Tibial nerve (tissue), 4 donors: ENCODE measurements around the gene LLPH. TPM values are rescaled to one million over a fixed set of nuclear protein-coding genes. Genes with fewer than 3 reads are reported as not detected.

ENCODE experiments used
- DNase-seq, 2 donors: peaks; one replicate each; pipeline ENCODE4 v3.0.0-alpha.2; 2019; ENCODE audit warnings: low spot score in 2 of 2
- H3K27ac ChIP-seq, 4 donors: fragments of 200-600 bp; sonication (generic) in 3 of 4; one replicate each; pipeline ENCODE4 v1.5.1; 2017 to 2019; ENCODE audit warnings: mild to moderate bottlenecking in 1 of 4
- H3K27me3 ChIP-seq, 2 donors: fragments of 200-600 bp; sonication (generic) in 1 of 2; one replicate each; pipeline versions ENCODE4 v1.5.1 to v1.6.0; 2017 to 2019
- H3K36me3 ChIP-seq, 3 donors: fragments of 200-600 bp; sonication (generic); one replicate each; pipeline ENCODE4 v1.5.1; 2018 to 2019
- H3K4me1 ChIP-seq, 4 donors: fragments of 200-600 bp; sonication (generic) in 3 of 4; one replicate each; pipeline ENCODE4 v1.5.1; 2017 to 2019
- H3K4me3 ChIP-seq, 4 donors: fragments of 200-600 bp; sonication (generic) in 3 of 4; one replicate each; pipeline ENCODE4 v1.5.1; 2017 to 2019; ENCODE audit warnings: mild to moderate bottlenecking in 1 of 4, moderate library complexity in 1 of 4
- H3K9me3 ChIP-seq, 4 donors: fragments of 200-600 bp; sonication (generic) in 3 of 4; one replicate each; pipeline ENCODE4 v1.5.1; 2017 to 2019
- EP300 ChIP-seq, 2 donors: sonication (generic); formaldehyde crosslinking; IDR thresholded peaks; one replicate each; pipeline ENCODE4 v1.6.1; 2017; ENCODE audit warnings: antibody characterized with exemption in 2 of 2, mild to moderate bottlenecking in 1 of 2
- POLR2A ChIP-seq, 2 donors: fragments of 450-650 bp; IDR thresholded peaks; one replicate each; pipeline ENCODE4 v1.6.1; 2017; ENCODE audit warnings: antibody characterized with exemption in 2 of 2, mild to moderate bottlenecking in 2 of 2, moderate library complexity in 2 of 2
- WGBS, 2 donors: methylation state at CpG; one replicate each; pipeline ENCODE4 v1.1.5; 2018; 5-methylcytosine and 5-hydroxymethylcytosine counted together
- total RNA-seq, 4 donors: library from RNA; depleted of rRNA; stranded (reverse); fragments of >200 nt; gene quantifications; one replicate each; pipeline ENCODE4 v1.1.0, GENCODE V29; 2016
- TF ChIP-seq, protein P1 (sequence below), 5 experiments: fragments of 200-600 bp in 3 of 5; fragments of 450-650 bp in 2 of 5; sonication (generic) in 3 of 5; IDR thresholded peaks; one replicate each; pipeline ENCODE4 v1.5.1; 2016 to 2019; ENCODE audit warnings: antibody characterized with exemption in 5 of 5, mild to moderate bottlenecking in 3 of 5, moderate library complexity in 2 of 5

The LLPH gene
- total RNA-seq, 4 donors from 2014 or later = 4.1 to 4.8 (median 4.4) TPM

DNA sequence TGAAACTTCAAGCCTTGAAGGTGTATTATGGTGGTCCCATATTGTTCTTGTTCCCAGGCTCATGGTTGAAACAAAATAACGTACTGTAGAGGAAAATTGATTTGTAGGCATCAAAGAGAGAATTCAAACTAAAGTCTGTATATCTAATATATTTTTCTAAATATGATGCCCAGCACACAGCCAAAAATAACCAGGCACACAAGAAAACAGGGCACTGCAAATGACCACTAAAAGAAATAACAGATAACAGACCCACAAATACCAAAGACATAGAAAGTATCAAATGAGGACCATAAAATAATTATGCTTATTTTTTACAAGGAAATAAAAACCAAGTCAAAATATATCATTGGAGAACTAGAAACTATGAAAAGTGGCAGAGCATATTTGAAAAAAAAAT is 46.8 kb downstream of the LLPH start:
- 83 to 97% methylated on average over 1 of the region's 1 CpG for WGBS, 2 donors
- no peak for DNase-seq
- no peaks in the 10 kb centered on the region for H3K36me3 ChIP-seq
- H3K9me3 ChIP-seq = peaks cover 0 to 5% (median 2%) of the 10 kb centered on the region in 4 donors
- TF ChIP-seq POLR2A (IDR thresholded peaks at IDR 0.05) = no peak
- H3K27ac ChIP-seq = no peak overlapping the region
- H3K4me3 ChIP-seq = no peak overlapping the region
- H3K4me1 ChIP-seq = no peaks in the 10 kb centered on the region
- H3K27me3 ChIP-seq = no peaks in the 10 kb centered on the region

DNA sequence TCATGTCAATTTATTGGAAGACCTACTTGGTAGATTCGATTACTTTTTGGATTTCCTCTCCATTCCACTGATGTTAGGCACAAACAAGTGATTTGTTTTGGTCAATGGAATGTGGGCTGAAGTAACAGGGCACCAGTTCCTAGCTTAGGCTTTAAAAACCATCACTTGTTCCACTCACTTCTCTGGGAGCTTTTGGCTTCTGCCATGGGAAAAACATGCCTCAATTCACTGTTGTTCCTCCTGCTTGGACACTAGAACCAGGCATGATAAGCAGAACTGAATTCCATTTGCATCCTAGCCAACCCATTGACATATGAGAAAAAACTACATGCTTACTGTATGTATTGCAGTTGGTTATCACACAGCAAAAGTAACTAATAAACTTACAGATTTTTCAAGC is 47.8 kb downstream of the LLPH start:
- H3K27ac ChIP-seq = no peak overlapping the region
- H3K4me3 ChIP-seq = no peak overlapping the region
- TF ChIP-seq EP300 (IDR thresholded peaks at IDR 0.05) = no peak
- TF ChIP-seq, protein P1, sequence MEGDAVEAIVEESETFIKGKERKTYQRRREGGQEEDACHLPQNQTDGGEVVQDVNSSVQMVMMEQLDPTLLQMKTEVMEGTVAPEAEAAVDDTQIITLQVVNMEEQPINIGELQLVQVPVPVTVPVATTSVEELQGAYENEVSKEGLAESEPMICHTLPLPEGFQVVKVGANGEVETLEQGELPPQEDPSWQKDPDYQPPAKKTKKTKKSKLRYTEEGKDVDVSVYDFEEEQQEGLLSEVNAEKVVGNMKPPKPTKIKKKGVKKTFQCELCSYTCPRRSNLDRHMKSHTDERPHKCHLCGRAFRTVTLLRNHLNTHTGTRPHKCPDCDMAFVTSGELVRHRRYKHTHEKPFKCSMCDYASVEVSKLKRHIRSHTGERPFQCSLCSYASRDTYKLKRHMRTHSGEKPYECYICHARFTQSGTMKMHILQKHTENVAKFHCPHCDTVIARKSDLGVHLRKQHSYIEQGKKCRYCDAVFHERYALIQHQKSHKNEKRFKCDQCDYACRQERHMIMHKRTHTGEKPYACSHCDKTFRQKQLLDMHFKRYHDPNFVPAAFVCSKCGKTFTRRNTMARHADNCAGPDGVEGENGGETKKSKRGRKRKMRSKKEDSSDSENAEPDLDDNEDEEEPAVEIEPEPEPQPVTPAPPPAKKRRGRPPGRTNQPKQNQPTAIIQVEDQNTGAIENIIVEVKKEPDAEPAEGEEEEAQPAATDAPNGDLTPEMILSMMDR (IDR thresholded peaks at IDR 0.05) = no peak
- TF ChIP-seq POLR2A (IDR thresholded peaks at IDR 0.05) = no peak
- no peaks in the 10 kb centered on the region for H3K4me1 ChIP-seq
- WGBS, 2 donors = 90 to 95% methylated on average over 1 of the region's 1 CpG
- no peaks in the 10 kb centered on the region for H3K27me3 ChIP-seq
- H3K36me3 ChIP-seq = no peaks in the 10 kb centered on the region
- H3K9me3 ChIP-seq = peaks cover 0 to 5% (median 2%) of the 10 kb centered on the region in 4 donors
- DNase-seq = no peak

DNA sequence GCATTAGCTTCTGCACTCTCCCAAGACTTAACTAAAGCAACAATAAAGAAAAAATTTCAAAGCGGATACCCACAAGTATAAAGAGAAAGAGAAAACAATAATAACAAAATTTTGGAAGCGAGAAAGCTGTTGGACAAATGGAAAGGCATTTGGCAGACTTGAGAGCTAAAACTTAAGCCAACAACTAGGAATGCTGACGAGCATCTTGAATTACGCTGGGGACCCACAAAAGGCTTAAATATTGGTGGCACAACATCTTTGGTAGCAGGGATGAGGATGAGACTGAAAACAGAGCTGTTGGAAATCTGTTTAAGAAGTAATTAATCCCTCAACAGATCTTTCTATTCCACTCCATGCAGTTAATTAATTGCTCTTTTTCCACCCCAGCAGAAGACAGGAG is 49.8 kb downstream of the LLPH start:
- peaks cover 0 to 5% (median 2%) of the 10 kb centered on the region in 4 donors for H3K9me3 ChIP-seq
- no peaks in the 10 kb centered on the region for H3K4me1 ChIP-seq
- no peaks in the 10 kb centered on the region for H3K36me3 ChIP-seq
- no peak overlapping the region for H3K27ac ChIP-seq
- 75 to 83% methylated on average over 4 of the region's 4 CpGs for WGBS, 2 donors
- DNase-seq = no peak
- TF ChIP-seq, protein P1 (IDR thresholded peaks at IDR 0.05) = no peak
- TF ChIP-seq EP300 (IDR thresholded peaks at IDR 0.05) = no peak
- no peak for TF ChIP-seq POLR2A (IDR thresholded peaks at IDR 0.05)
- H3K27me3 ChIP-seq = no peaks in the 10 kb centered on the region
- no peak overlapping the region for H3K4me3 ChIP-seq

DNA sequence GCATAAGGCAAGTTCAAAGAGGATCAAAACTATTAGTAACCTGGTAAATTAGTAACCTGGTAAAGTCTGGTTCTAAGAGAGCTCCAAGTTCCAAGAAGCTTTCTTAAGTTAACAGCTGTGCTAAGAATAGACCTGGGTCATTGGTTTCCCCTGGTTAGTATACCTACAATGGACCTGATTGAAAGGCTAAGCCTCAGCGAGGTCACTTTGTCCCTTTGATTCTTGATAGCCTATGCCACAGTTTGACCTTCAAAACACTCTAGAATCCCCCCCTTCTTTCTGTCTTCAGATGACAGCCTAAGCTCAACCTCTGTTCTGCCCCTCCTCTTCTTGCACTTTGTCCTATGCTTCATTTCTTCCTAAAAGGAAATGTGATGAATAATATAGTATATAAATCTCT is 53.0 kb downstream of the LLPH start:
- no peaks in the 10 kb centered on the region for H3K9me3 ChIP-seq
- H3K27me3 ChIP-seq = no peaks in the 10 kb centered on the region
- H3K4me3 ChIP-seq = no peak overlapping the region
- WGBS, 2 donors = 93 to 100% methylated on average over 1 of the region's 1 CpG
- TF ChIP-seq, protein P1 (IDR thresholded peaks at IDR 0.05) = no peak
- TF ChIP-seq EP300 (IDR thresholded peaks at IDR 0.05) (no peak), POLR2A (IDR thresholded peaks at IDR 0.05) (no peak)
- no peaks in the 10 kb centered on the region for H3K36me3 ChIP-seq
- DNase-seq = no peak
- H3K4me1 ChIP-seq = no peaks in the 10 kb centered on the region
- H3K27ac ChIP-seq = no peak overlapping the region

DNA sequence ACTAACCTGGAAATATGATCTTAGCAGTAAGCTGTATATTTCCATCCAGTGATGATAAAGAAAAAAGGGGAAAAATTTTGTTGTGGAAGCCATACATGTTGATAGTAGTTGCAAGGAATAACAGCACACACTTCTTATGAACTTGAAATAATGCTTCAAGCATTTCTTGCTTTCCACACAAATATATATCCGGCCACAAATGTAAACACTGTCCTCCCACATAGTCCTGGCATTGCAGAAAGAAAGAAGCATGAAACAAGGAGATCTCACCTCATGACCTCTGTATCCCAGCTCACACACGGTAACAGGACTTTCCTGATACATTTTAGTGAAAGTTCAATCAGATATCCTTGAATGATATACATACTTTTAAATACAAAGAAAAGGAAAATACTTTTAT is 56.0 kb downstream of the LLPH start:
- Histone ChIP-seq H3K4me3 (no peak overlapping the region), H3K9me3 (no peaks in the 10 kb centered on the region), H3K27ac (no peak overlapping the region), H3K36me3 (no peaks in the 10 kb centered on the region), H3K4me1 (no peaks in the 10 kb centered on the region), H3K27me3 (no peaks in the 10 kb centered on the region)
- TF ChIP-seq EP300 (IDR thresholded peaks at IDR 0.05) (no peak), POLR2A (IDR thresholded peaks at IDR 0.05) (no peak)
- TF ChIP-seq, protein P1 (IDR thresholded peaks at IDR 0.05) = no peak
- WGBS, 2 donors = 43 to 50% methylated on average over 2 of the region's 2 CpGs
- no peak for DNase-seq

DNA sequence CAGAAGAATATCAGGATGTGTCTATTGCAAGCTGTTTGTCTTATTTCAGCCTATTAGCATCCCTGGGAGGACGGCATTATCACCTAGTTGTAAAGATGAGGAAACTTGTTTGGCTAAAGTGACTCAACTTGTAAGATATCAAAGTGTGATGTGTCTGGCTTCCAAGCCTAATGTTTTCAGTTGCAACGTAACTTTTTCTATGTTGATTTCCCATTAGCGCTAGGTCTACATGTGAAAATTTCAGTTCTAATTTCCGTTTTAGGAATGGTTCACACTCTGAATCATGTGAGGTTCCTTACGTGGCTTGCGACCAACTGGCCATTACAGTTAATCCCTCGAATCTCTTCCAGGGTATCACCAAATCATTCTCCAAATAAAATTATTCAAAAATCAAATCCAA is 58.0 kb downstream of the LLPH start:
- WGBS, 2 donors = 89 to 95% methylated on average over 7 of the region's 7 CpGs
- Histone ChIP-seq H3K9me3 (no peaks in the 10 kb centered on the region), H3K27ac (no peak overlapping the region), H3K27me3 (no peaks in the 10 kb centered on the region), H3K36me3 (no peaks in the 10 kb centered on the region), H3K4me3 (no peak overlapping the region), H3K4me1 (no peaks in the 10 kb centered on the region)
- no peak for DNase-seq
- TF ChIP-seq, protein P1 (IDR thresholded peaks at IDR 0.05) = no peak
